Panc1 (cell line): Measurements from ENCODE around the gene TPRX2. TPM values are rescaled to one million over a fixed set of nuclear protein-coding genes. Genes with fewer than 3 reads are reported as not detected.

Experiments
- ATAC-seq: fragments of 200-7000 bp; cut with Tn5 transposase; 2 replicates; pipeline ENCODE4 v1.9.1; 2020; ENCODE audit warnings: mild to moderate bottlenecking, moderate library complexity
- BruUV-seq: library from RNA; stranded (reverse); fragments of 400-500 nt; replicated peaks from 2 replicates; lab custom pipeline; 2021; lab: Mats Ljungman, UMichigan
- CTCF ChIA-PET: fragments of 300-600 bp; sonication (Branson Sonifier 250); formaldehyde crosslinking; loops from one replicate; lab custom pipeline; 2022; ENCODE audit warnings: antibody characterized with exemption; lab: Charles Lee
- POLR2A ChIA-PET: fragments of 300-600 bp; sonication (Branson Sonifier 250); formaldehyde crosslinking; loops from one replicate; lab custom pipeline; 2022; ENCODE audit warnings: antibody characterized with exemption; lab: Charles Lee
- DNase-seq: peaks from one replicate; pipeline ENCODE4 v3.0.0-alpha.2; 2010; ENCODE audit warnings: low read depth, low spot score
- H3K27ac ChIP-seq: 2 replicates; pipeline ENCODE4 v1.5.1; 2011; ENCODE audit warnings: mild to moderate bottlenecking, low read length, inconsistent platforms
- H3K27me3 ChIP-seq: fragments of 200-500 bp; sonication (Bioruptor generic); 2 replicates; pipeline ENCODE4 v1.6.0; 2014; ENCODE audit warnings: low read length, inconsistent platforms; ENCODE audit not compliant: control insufficient read depth, insufficient read depth
- H3K36me3 ChIP-seq: fragments of 200-500 bp; sonication (Bioruptor generic); 2 replicates; pipeline ENCODE4 v1.5.1; 2014; ENCODE audit warnings: inconsistent platforms, mild to moderate bottlenecking, low read length, moderate library complexity; ENCODE audit not compliant: control insufficient read depth, insufficient read depth
- H3K4me1 ChIP-seq: 2 replicates; pipeline ENCODE4 v1.5.1; 2011; ENCODE audit warnings: inconsistent platforms, mild to moderate bottlenecking, low read length, moderate library complexity; ENCODE audit not compliant: control insufficient read depth, insufficient read depth
- H3K4me3 ChIP-seq, 2 experiments: 2 replicates each; pipeline ENCODE4 v1.5.1; 2011 to 2012; ENCODE audit warnings: low read depth in 2 of 2, low read length in 2 of 2, mild to moderate bottlenecking in 2 of 2, inconsistent platforms in 1 of 2, moderate library complexity in 1 of 2
- H3K9me3 ChIP-seq: fragments of 200-500 bp; sonication (Bioruptor generic); 2 replicates; pipeline ENCODE4 v1.5.1; 2014; ENCODE audit warnings: low read depth, mild to moderate bottlenecking, inconsistent platforms, low read length, moderate library complexity; ENCODE audit not compliant: control insufficient read depth, insufficient read depth
- POLR2AphosphoS5 ChIP-seq: IDR thresholded peaks from 2 replicates; pipeline ENCODE4 v1.6.1; 2012; ENCODE audit warnings: mild to moderate bottlenecking, low read depth, low read length, moderate library complexity
- SIN3A ChIP-seq: IDR thresholded peaks from 2 replicates; pipeline ENCODE4 v1.6.1; 2012; ENCODE audit warnings: low read depth, mild to moderate bottlenecking, low read length, moderate library complexity, borderline replicate concordance; ENCODE audit not compliant: insufficient read depth
- TCF7L2 ChIP-seq: IDR thresholded peaks from 2 replicates; pipeline ENCODE4 v1.6.1; 2011; ENCODE audit warnings: mild to moderate bottlenecking, low read depth, low read length, inconsistent platforms
- in situ Hi-C: cut with HindIII; loops from 2 replicates; pipeline ENCODE4 v1.10.0; 2016; ENCODE audit warnings: low sequenced_read_pairs, low pct_unique_long_range_greater_than_20kb
- intact Hi-C: fragments of 100-400 bp; cut with micrococcal nuclease; formaldehyde crosslinking; loops from one replicate; pipeline ENCODE4 v1.10.0; 2022; ENCODE audit not compliant: unreplicated experiment
- total RNA-seq: library from RNA; stranded (reverse); gene quantifications from one replicate; pipeline ENCODE4 v1.2.1, GENCODE V29; 2021; ENCODE audit not compliant: unreplicated experiment
- TF ChIP-seq, protein P1 (sequence below), 2 experiments: IDR thresholded peaks; 2 replicates each; pipeline ENCODE4 v1.6.1; 2011 to 2012; ENCODE audit warnings: low read depth in 2 of 2, control low read depth in 1 of 2, low read length in 1 of 2, mild to moderate bottlenecking in 1 of 2, moderate library complexity in 1 of 2; ENCODE audit not compliant: insufficient read depth in 1 of 2
- TF ChIP-seq, protein P2 (sequence below): fragments of 450-650 bp; IDR thresholded peaks from 2 replicates; pipeline ENCODE4 v1.5.1; 2017; ENCODE audit warnings: mild to moderate bottlenecking

Gene TPRX2
- total RNA-seq, 1 experiment from 2014 or later: not detected

DNA sequence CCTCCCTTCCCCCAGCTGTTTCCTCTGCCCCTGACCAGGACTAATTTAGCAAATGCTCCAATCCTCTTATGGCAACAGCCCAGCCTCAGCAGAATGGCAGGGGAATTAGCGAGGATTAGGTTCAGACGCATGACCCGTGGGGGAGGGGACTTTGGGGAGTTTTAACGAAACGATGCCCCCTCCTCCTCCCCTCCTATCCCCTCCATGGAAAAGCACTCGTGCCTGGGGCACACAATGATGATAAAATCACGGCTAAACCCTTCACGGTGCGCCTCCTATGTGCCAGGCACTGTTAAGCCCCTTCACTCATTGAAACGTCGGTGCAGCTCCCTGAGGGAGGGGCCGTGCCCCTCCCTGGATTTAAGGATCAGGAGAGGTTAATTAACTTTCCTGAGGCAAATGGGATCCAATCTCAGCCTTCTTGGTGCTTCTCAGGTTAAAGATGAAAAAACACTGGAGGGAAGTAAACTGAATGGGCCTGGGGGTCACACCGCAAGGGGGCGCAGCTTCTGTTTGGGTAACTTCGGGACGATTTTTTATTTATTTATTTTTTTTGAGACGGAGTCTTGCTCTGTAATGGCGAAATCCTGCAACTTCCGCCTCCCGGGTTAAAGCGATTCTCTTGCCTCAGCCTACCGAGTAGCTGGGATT, 10.1 kb upstream of the TPRX2 start:
- H3K4me3 ChIP-seq: peak overlapping the region; percentile 25 to 39
- H3K27me3 ChIP-seq: no peaks in the 10 kb centered on the region
- ATAC-seq (no peak), DNase-seq (no peak)
- BruUV-seq: no TSS peak
- intact Hi-C loops (no loop called here), in situ Hi-C loops (no loop called here)
- H3K27ac ChIP-seq: no peak overlapping the region
- no peaks in the 10 kb centered on the region for H3K36me3 ChIP-seq
- POLR2A ChIA-PET: no interaction called here
- H3K9me3 ChIP-seq: no peaks in the 10 kb centered on the region
- TF ChIP-seq TCF7L2: no peak
- TF ChIP-seq, protein P1, sequence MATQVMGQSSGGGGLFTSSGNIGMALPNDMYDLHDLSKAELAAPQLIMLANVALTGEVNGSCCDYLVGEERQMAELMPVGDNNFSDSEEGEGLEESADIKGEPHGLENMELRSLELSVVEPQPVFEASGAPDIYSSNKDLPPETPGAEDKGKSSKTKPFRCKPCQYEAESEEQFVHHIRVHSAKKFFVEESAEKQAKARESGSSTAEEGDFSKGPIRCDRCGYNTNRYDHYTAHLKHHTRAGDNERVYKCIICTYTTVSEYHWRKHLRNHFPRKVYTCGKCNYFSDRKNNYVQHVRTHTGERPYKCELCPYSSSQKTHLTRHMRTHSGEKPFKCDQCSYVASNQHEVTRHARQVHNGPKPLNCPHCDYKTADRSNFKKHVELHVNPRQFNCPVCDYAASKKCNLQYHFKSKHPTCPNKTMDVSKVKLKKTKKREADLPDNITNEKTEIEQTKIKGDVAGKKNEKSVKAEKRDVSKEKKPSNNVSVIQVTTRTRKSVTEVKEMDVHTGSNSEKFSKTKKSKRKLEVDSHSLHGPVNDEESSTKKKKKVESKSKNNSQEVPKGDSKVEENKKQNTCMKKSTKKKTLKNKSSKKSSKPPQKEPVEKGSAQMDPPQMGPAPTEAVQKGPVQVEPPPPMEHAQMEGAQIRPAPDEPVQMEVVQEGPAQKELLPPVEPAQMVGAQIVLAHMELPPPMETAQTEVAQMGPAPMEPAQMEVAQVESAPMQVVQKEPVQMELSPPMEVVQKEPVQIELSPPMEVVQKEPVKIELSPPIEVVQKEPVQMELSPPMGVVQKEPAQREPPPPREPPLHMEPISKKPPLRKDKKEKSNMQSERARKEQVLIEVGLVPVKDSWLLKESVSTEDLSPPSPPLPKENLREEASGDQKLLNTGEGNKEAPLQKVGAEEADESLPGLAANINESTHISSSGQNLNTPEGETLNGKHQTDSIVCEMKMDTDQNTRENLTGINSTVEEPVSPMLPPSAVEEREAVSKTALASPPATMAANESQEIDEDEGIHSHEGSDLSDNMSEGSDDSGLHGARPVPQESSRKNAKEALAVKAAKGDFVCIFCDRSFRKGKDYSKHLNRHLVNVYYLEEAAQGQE (IDR thresholded peaks at IDR 0.05; ENCODE audit: insufficient read depth in 1 of 2, low read depth in 2 of 2, low read length in 1 of 2): no peak
- no peak for TF ChIP-seq SIN3A
- TF ChIP-seq, protein P2, sequence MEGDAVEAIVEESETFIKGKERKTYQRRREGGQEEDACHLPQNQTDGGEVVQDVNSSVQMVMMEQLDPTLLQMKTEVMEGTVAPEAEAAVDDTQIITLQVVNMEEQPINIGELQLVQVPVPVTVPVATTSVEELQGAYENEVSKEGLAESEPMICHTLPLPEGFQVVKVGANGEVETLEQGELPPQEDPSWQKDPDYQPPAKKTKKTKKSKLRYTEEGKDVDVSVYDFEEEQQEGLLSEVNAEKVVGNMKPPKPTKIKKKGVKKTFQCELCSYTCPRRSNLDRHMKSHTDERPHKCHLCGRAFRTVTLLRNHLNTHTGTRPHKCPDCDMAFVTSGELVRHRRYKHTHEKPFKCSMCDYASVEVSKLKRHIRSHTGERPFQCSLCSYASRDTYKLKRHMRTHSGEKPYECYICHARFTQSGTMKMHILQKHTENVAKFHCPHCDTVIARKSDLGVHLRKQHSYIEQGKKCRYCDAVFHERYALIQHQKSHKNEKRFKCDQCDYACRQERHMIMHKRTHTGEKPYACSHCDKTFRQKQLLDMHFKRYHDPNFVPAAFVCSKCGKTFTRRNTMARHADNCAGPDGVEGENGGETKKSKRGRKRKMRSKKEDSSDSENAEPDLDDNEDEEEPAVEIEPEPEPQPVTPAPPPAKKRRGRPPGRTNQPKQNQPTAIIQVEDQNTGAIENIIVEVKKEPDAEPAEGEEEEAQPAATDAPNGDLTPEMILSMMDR: peak; percentile 84
- no peak for TF ChIP-seq POLR2AphosphoS5
- CTCF ChIA-PET: interaction anchor here (0.6 kb wide), 1 partner anchor 32 kb away, joined by 3 read pairs; no protein-coding TSS in a partner anchor
- H3K4me1 ChIP-seq: peaks cover 7% of the 10 kb centered on the region; the same call in 1 of the 2 replicates

DNA sequence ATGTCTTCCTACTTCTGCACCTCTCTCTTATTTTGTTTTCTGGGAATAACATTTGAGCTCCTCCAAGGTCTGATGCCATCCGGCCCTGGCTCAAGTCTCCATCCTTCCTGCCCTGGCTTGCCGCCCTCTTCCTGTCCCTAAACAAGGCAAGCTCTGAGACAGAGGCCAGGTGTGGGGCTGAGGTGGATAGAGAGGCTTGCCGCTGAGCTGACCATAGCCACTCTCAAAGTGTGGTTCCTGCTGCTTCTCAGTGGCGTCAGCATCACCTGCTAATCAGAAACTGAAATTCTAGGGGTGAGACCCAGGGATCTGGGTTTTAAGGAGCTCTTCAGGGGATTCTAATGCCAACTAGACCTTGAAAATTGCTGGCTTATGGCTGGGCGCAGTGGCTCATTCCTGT, 6.0 kb upstream of the TPRX2 start:
- Histone ChIP-seq H3K27ac (no peak overlapping the region), H3K4me1 (peaks cover 7% of the 10 kb centered on the region; the same call in 1 of the 2 replicates), H3K4me3 (no peak overlapping the region), H3K9me3 (no peaks in the 10 kb centered on the region), H3K36me3 (no peaks in the 10 kb centered on the region), H3K27me3 (no peaks in the 10 kb centered on the region)
- intact Hi-C loops (no loop called here), in situ Hi-C loops (no loop called here)
- POLR2A ChIA-PET: no interaction called here
- DNase-seq (no peak), ATAC-seq (no peak)
- CTCF ChIA-PET: no interaction called here
- BruUV-seq: no TSS peak
- TF ChIP-seq SIN3A (no peak), POLR2AphosphoS5 (no peak), TCF7L2 (no peak)
- TF ChIP-seq, protein P1 (IDR thresholded peaks at IDR 0.05; ENCODE audit: insufficient read depth in 1 of 2, low read depth in 2 of 2, low read length in 1 of 2): no peak
- TF ChIP-seq, protein P2: no peak
